Measurements from ENCODE around the gene CRTAP.

GRCh38 chr3:33137691-33138090, 23.9 kb downstream of the CRTAP start:
- TF ChIP-seq, protein P1, sequence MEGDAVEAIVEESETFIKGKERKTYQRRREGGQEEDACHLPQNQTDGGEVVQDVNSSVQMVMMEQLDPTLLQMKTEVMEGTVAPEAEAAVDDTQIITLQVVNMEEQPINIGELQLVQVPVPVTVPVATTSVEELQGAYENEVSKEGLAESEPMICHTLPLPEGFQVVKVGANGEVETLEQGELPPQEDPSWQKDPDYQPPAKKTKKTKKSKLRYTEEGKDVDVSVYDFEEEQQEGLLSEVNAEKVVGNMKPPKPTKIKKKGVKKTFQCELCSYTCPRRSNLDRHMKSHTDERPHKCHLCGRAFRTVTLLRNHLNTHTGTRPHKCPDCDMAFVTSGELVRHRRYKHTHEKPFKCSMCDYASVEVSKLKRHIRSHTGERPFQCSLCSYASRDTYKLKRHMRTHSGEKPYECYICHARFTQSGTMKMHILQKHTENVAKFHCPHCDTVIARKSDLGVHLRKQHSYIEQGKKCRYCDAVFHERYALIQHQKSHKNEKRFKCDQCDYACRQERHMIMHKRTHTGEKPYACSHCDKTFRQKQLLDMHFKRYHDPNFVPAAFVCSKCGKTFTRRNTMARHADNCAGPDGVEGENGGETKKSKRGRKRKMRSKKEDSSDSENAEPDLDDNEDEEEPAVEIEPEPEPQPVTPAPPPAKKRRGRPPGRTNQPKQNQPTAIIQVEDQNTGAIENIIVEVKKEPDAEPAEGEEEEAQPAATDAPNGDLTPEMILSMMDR (conservative IDR thresholded peaks at IDR 0.05; ENCODE audit: low read depth, low read length), result no peak
- TF ChIP-seq EZH2 (IDR thresholded peaks at IDR 0.05; ENCODE audit: low read length, unreplicated experiment), result no peak
